IPS DF 6.9 (cell line): ENCODE measurements around the gene ZFHX3.

Experiments
- DNase-seq: peaks from one replicate; pipeline ENCODE4 v3.0.0-alpha.2; 2013; ENCODE audit warnings: low read depth, low spot score
- H3K27ac ChIP-seq: one replicate; pipeline ENCODE4 v1.5.1; 2013; ENCODE audit warnings: low read length, control low read depth
- H3K27me3 ChIP-seq: 2 replicates; pipeline ENCODE4 v1.6.1; 2013; ENCODE audit warnings: mild to moderate bottlenecking, low read length; ENCODE audit not compliant: control insufficient read depth, insufficient read depth
- H3K36me3 ChIP-seq: 2 replicates; pipeline ENCODE4 v1.6.1; 2013; ENCODE audit warnings: low read length; ENCODE audit not compliant: control insufficient read depth, insufficient read depth
- H3K4me1 ChIP-seq: 2 replicates; pipeline ENCODE4 v1.6.1; 2013; ENCODE audit warnings: low read length; ENCODE audit not compliant: control insufficient read depth, insufficient read depth
- H3K4me3 ChIP-seq: 2 replicates; pipeline ENCODE4 v1.5.1; 2013; ENCODE audit warnings: mild to moderate bottlenecking, low read length
- H3K9me3 ChIP-seq: 2 replicates; pipeline ENCODE4 v1.6.1; 2013; ENCODE audit warnings: low read length, inconsistent platforms; ENCODE audit not compliant: control insufficient read depth, insufficient read depth
- WGBS: extraction: QIAGEN DNeasy Blood & Tissue Kit; methylation state at CpG from one replicate; pipeline ENCODE4 v1.1.7; 2013; ENCODE audit warnings: mixed read lengths, missing lambda C conversion rate; ENCODE audit not compliant: insufficient read length, insufficient coverage; 5-methylcytosine and 5-hydroxymethylcytosine counted together

Gene ZFHX3

GRCh38 chr16:73049091-73049490 lies 1.2 kb upstream of the ZFHX3 start:
- no peak for DNase-seq
- H3K36me3 ChIP-seq = no peaks in the 10 kb centered on the region; the same call in 1 of the 2 replicates
- peaks cover 10% of the 10 kb centered on the region for H3K4me1 ChIP-seq
- peaks cover 62% of the 10 kb centered on the region for H3K27me3 ChIP-seq
- no peak overlapping the region for H3K4me3 ChIP-seq
- no peaks in the 10 kb centered on the region for H3K9me3 ChIP-seq
- no peak overlapping the region for H3K27ac ChIP-seq
- no CpG with 5 or more reads among the region's 8 CpGs for WGBS

DNA sequence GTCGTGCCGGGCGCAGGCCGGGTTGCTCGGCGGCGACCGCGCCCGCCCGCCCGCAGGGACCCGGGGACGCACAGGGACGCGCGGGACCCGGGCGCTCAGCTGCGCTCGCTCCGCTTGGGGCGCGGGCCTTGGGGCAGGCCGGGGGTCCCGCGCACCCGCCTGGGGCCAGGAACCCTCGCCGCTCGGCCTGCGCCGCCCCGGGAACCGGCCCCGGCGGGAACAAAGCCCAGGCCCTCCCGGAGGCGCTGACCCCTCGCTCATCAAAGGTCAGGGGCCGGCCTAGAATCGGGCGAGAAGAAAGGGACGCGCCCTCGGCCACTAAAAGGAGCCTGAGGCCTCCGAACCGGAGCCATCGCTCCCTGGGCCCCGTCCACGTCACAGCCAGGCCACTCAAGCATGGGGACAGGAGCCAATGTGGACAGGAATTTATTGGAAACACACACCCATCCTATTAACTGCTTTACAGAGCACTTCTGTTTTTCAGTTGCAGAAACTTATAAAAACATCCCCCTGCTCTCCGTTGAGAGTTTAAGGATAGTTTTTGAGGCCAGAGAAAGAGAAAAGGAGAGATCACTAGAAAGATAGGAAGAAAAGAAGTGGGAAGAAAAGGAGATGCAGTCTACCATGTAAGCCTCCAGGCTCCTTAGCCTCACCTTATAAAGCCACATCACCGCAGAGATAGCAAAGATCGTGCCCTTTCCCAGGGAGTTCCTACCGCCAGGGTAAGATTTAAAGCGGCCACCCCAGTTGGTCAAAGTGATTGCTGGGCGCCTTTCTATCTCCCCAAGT lies 558 bp upstream of the ZFHX3 start:
- Histone ChIP-seq H3K36me3 (no peaks in the 10 kb centered on the region; the same call in 1 of the 2 replicates), H3K27me3 (peaks cover 63% of the 10 kb centered on the region), H3K4me3 (peak overlapping the region; percentile 63; the same call in 1 of the 2 replicates), H3K9me3 (no peaks in the 10 kb centered on the region), H3K27ac (no peak overlapping the region), H3K4me1 (peaks cover 9% of the 10 kb centered on the region)
- no peak for DNase-seq
- WGBS = no CpG with 5 or more reads among the region's 57 CpGs

- Histone ChIP-seq H3K9me3 (no peaks in the 10 kb centered on the region), H3K27me3 (peaks cover 70% of the 10 kb centered on the region), H3K36me3 (no peaks in the 10 kb centered on the region; the same call in 1 of the 2 replicates), H3K27ac (no peak overlapping the region), H3K4me1 (peaks cover 9% of the 10 kb centered on the region), H3K4me3 (no peak overlapping the region; the same call in 1 of the 2 replicates)
- WGBS = no CpG with 5 or more reads among the region's 6 CpGs
- DNase-seq = no peak
Observed at GRCh38 chr16:73047221-73047535, 750 bp downstream of the ZFHX3 start.

DNA sequence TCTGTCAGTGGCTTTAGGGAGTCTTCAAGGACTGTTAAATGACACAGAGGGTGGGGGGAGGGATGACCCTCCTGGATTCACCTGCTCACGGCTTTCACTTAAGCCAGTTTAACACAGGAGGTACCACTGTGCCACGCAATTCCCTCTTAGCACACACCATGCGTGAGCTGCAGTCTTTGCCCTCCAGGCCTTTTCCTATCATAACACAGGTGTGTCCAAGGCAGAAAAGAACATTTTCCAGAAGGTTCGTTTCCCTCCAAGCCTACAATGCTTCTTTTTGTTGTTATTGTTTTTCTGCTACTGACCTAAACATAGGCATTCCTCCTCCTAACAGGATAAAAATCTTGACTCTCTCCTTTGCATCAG lies 1.1 kb downstream of the ZFHX3 start:
- H3K36me3 ChIP-seq = no peaks in the 10 kb centered on the region; the same call in 1 of the 2 replicates
- DNase-seq = no peak
- H3K4me1 ChIP-seq = peaks cover 9% of the 10 kb centered on the region
- no peak overlapping the region for H3K4me3 ChIP-seq
- no CpG with 5 or more reads among the region's 4 CpGs for whole genome bisulfite sequencing
- peaks cover 71% of the 10 kb centered on the region for H3K27me3 ChIP-seq
- H3K27ac ChIP-seq = no peak overlapping the region
- no peaks in the 10 kb centered on the region for H3K9me3 ChIP-seq

DNA sequence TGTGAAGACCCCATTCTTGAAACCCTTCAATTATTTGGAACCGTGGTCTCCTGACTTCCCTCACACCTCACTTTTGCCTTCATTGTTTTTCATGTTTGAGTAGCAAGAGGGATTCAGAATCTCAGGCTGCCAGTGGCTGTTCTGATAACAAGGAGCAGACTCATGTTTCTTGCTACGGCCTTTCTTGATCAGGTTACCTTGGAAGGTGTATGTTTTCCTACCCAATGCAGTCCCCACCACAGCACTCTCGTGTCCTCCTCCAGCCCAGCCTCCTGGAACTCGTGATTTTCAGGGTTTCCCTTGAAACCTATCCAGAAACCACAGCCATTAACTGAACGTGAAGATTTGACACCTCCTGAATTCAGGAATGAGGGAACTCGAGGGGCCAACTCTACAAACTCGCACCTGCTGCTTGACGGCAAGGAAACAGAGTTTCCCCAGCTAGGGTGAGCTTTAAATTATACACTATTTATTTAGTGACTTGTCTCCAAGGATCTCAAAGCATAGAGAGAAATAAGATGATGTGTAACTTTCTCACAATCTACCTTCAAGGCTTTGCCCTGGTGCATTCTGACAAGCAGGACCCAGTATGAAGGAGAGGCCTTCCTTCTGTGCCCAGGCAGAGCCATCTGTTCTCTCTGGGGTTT lies 1.6 kb downstream of the ZFHX3 start:
- H3K27me3 ChIP-seq = peaks cover 73% of the 10 kb centered on the region
- peaks cover 9% of the 10 kb centered on the region for H3K4me1 ChIP-seq
- no peaks in the 10 kb centered on the region for H3K9me3 ChIP-seq
- no peaks in the 10 kb centered on the region; the same call in 1 of the 2 replicates for H3K36me3 ChIP-seq
- no peak for DNase-seq
- H3K4me3 ChIP-seq = no peak overlapping the region
- H3K27ac ChIP-seq = no peak overlapping the region
- WGBS = no CpG with 5 or more reads among the region's 8 CpGs

DNA sequence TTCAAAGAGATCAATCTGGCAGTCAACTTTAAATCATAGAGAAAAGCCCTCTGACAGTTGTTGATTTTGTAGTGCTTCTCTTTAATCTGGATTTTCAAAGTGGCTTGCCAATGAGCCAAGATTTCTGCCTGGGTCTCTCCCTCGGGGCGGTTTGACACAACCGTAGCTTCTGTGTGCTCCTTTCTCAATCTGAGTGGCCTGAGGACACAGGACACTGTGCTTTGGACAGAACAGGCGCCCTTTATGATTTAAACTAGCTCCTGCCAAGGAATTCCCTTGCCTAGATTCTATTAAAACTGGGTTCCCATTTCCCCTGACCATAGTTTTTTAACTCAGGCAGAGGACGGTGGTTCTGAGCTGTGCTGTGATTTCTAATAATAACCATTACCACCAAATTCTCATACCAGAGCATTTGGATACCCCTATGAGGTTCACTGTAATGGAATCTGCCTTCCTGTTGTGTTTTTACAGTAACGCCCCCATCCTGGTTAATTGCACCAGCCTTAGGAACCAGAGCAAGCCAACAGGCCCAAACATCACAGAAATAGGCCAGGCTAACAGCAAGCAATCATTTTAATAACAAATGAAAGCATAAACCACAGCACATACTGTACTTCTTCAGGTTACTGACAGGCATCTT lies 4.0 kb downstream of the ZFHX3 start:
- WGBS = no CpG with 5 or more reads among the region's 6 CpGs
- Histone ChIP-seq H3K4me3 (no peak overlapping the region), H3K36me3 (no peaks in the 10 kb centered on the region; the same call in 1 of the 2 replicates), H3K27me3 (peaks cover 59% of the 10 kb centered on the region), H3K27ac (no peak overlapping the region), H3K9me3 (no peaks in the 10 kb centered on the region), H3K4me1 (peaks cover 9% of the 10 kb centered on the region)
- no peak for DNase-seq

DNA sequence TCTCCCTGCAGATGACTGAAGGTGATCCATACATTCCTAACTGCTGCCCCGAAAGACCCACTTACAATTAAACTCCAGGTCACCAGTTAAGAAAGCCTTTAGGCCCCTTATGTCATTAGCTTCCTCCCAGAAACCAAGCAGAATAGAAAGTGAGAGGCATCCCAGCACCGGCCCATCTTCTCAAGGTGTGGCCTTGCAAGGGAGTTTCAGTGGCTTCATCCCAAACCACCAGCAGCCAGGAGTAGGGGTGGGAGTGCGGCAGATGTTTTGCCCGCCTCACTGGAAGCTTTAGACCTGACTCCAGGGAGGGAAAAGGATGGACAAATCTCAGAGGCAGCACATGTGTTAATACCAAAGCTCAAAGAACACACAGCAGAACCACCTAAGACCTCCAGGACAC lies 5.1 kb downstream of the ZFHX3 start:
- no peak overlapping the region for H3K27ac ChIP-seq
- WGBS = no CpG with 5 or more reads among the region's 4 CpGs
- H3K36me3 ChIP-seq = no peaks in the 10 kb centered on the region
- no peak for DNase-seq
- H3K4me1 ChIP-seq = peaks cover 12% of the 10 kb centered on the region
- no peak overlapping the region for H3K4me3 ChIP-seq
- H3K27me3 ChIP-seq = peaks cover 60% of the 10 kb centered on the region
- H3K9me3 ChIP-seq = no peaks in the 10 kb centered on the region

GRCh38 chr16:73041676-73042075 lies 6.3 kb downstream of the ZFHX3 start:
- Histone ChIP-seq H3K27ac (no peak overlapping the region), H3K27me3 (peaks cover 60% of the 10 kb centered on the region), H3K9me3 (no peaks in the 10 kb centered on the region), H3K4me3 (no peak overlapping the region), H3K36me3 (no peaks in the 10 kb centered on the region), H3K4me1 (peaks cover 12% of the 10 kb centered on the region)
- WGBS = no CpG with 5 or more reads among the region's 4 CpGs
- DNase-seq = no peak

DNA sequence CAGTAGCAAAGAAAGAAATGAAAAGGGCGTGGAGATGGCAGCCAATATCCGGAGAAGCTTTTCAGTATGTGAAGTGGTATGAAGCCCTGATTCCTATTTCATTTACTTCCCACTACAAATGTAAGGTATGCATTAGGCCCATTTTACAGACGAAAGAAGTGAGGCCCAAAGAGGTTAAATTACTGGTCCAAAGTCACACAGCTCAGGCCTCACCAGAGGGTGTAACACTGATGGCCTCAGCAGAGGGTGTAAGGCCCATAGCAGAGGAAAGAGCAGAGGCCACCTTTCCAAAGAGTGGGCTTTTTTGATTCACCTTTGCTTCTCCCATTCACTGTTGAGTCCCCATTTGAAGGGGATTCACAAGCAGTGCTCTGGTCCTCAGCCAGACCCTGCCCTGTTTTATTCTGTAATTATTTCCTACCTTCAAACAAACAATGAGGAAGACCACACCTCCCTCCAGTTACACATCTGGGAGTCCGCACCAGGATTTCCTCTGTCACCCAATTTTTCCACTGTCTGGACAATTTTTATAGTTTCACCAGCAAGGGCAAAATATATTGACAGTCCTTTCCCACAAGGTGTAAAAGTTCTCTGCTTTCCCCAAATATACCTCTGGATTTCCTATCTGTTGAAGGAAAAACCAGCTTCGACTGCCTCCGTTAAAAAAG lies 7.1 kb downstream of the ZFHX3 start:
- Histone ChIP-seq H3K27ac (no peak overlapping the region), H3K4me1 (peaks cover 8% of the 10 kb centered on the region)

GRCh38 chr16:73040136-73040535 lies 7.8 kb downstream of the ZFHX3 start:
- no CpG with 5 or more reads among the region's 6 CpGs for WGBS
- DNase-seq = no peak
- H3K36me3 ChIP-seq = no peaks in the 10 kb centered on the region
- no peak overlapping the region for H3K4me3 ChIP-seq
- peaks cover 9% of the 10 kb centered on the region for H3K4me1 ChIP-seq
- H3K9me3 ChIP-seq = no peaks in the 10 kb centered on the region
- peaks cover 55% of the 10 kb centered on the region for H3K27me3 ChIP-seq
- H3K27ac ChIP-seq = no peak overlapping the region

More for the DNA sequence above, 7.1 kb downstream of the ZFHX3 start:
- Histone ChIP-seq H3K36me3 (no peaks in the 10 kb centered on the region), H3K9me3 (no peaks in the 10 kb centered on the region), H3K27me3 (peaks cover 53% of the 10 kb centered on the region), H3K4me3 (no peak overlapping the region)
- WGBS = no CpG with 5 or more reads among the region's 6 CpGs
- no peak for DNase-seq
